HepG2 (cell line): Measurements from ENCODE around the gene RUVBL2. TPM values are rescaled to one million over a fixed set of nuclear protein-coding genes. Genes with fewer than 3 reads are reported as not detected.

Experiments
- ATAC-seq: fragments of 200-7000 bp; cut with Tn5 transposase; 3 replicates; pipeline ENCODE4 v1.9.1; 2020; ENCODE audit warnings: mild to moderate bottlenecking, moderate library complexity
- BruUV-seq: library from RNA; stranded (reverse); fragments of 400-500 nt; replicated peaks from 2 replicates; lab custom pipeline; 2021; lab: Mats Ljungman, UMichigan
- CTCF ChIA-PET: fragments of 300-600 bp; formaldehyde crosslinking; extraction: SDS; loops from one replicate; lab custom pipeline; 2021; ENCODE audit warnings: low total read pairs, inconsistent platforms, low intra/inter-chr PET ratio; lab: Yijun Ruan, JAX
- POLR2A ChIA-PET: fragments of 350-600 bp; sonication (Branson Sonifier 250); formaldehyde crosslinking; loops from one replicate; lab custom pipeline; 2020; ENCODE audit warnings: antibody characterized with exemption, inconsistent platforms; lab: Yijun Ruan, JAX
- DNase-seq: peaks from one replicate; pipeline ENCODE4 v3.0.0-alpha.2; 2015; ENCODE audit warnings: low spot score
- FAIRE-seq: peaks from 3 replicates; lab custom pipeline; 2011; peaks lifted over from hg19 to GRCh38; lab: Jason Lieb, UNC
- H2AFZ ChIP-seq: one replicate; pipeline ENCODE4 v1.6.1; 2011; ENCODE audit warnings: low read length, inconsistent platforms
- H3K27ac ChIP-seq: fragments of 300-600 bp; 3 replicates; pipeline ENCODE4 v1.8.0; 2011; ENCODE audit warnings: mixed run types, mild to moderate bottlenecking, mixed read lengths, low read length, inconsistent platforms; ENCODE audit not compliant: insufficient read depth; ENCODE audit errors: extremely low read length
- H3K27me3 ChIP-seq, 2 experiments: fragments of 200-600 bp in 1 of 2; 2 replicates in 1 of 2; 3 replicates in 1 of 2; pipeline versions ENCODE4 v1.6.0 to v1.8.0; 2011; ENCODE audit warnings: low read length in 2 of 2, mild to moderate bottlenecking in 2 of 2, moderate library complexity in 2 of 2, inconsistent platforms in 1 of 2; ENCODE audit not compliant: insufficient read depth in 2 of 2, control insufficient read depth in 1 of 2
- H3K36me3 ChIP-seq, 2 experiments: fragments of 200-600 bp in 1 of 2; replicated peaks in 1 of 2; 2 replicates in 1 of 2; 3 replicates in 1 of 2; pipeline versions ENCODE4 v1.5.1 to v1.8.0; 2011; ENCODE audit warnings: low read length in 2 of 2, inconsistent platforms in 1 of 2; ENCODE audit not compliant: insufficient read depth in 2 of 2, control insufficient read depth in 1 of 2
- H3K4me1 ChIP-seq: 2 replicates; pipeline ENCODE4 v1.5.1; 2012; ENCODE audit warnings: low read length, inconsistent platforms; ENCODE audit not compliant: insufficient read depth
- H3K4me2 ChIP-seq: 2 replicates; pipeline ENCODE4 v1.6.0; 2011; ENCODE audit warnings: low read depth, low read length, inconsistent platforms
- H3K4me3 ChIP-seq, 3 experiments: fragments of 200-600 bp in 1 of 3; sonication (generic), shearing (Covaris generic) in 1 of 3; replicated peaks in 1 of 3; 2 replicates each; pipeline ENCODE4 v1.5.1; 2011 to 2016; ENCODE audit warnings: low read length in 3 of 3, inconsistent platforms in 2 of 3, low read depth in 2 of 3, mild to moderate bottlenecking in 2 of 3, control low read depth in 1 of 3, mixed read lengths in 1 of 3; ENCODE audit not compliant: insufficient read depth in 1 of 3
- H3K79me2 ChIP-seq: one replicate; pipeline ENCODE4 v1.6.1; 2011; ENCODE audit warnings: low read length, inconsistent platforms; ENCODE audit not compliant: insufficient read depth
- H3K9ac ChIP-seq: 2 replicates; pipeline ENCODE4 v1.6.0; 2011; ENCODE audit warnings: mild to moderate bottlenecking, low read depth, low read length, inconsistent platforms; ENCODE audit not compliant: insufficient read depth
- H3K9me3 ChIP-seq: 2 replicates; pipeline ENCODE4 v1.5.1; 2012; ENCODE audit warnings: mild to moderate bottlenecking, low read length
- H4K20me1 ChIP-seq: 2 replicates; pipeline ENCODE4 v1.6.0; 2011; ENCODE audit warnings: inconsistent platforms, mild to moderate bottlenecking, low read length, moderate library complexity; ENCODE audit not compliant: insufficient read depth
- DNMT3B ChIP-seq: conservative IDR thresholded peaks from 2 replicates; pipeline ENCODE4 v1.6.1; 2016; ENCODE audit warnings: missing biosample characterization, control low read depth
- GTF2F1 ChIP-seq: fragments of 150-350 bp; IDR thresholded peaks from 2 replicates; pipeline ENCODE4 v1.6.1; 2014; ENCODE audit warnings: low read length
- HHEX ChIP-seq: IDR thresholded peaks from 2 replicates; pipeline ENCODE4 v1.6.1; 2016; ENCODE audit warnings: control low read depth
- JUND ChIP-seq: sonication (generic); formaldehyde crosslinking; IDR thresholded peaks from 2 replicates; pipeline ENCODE4 v1.8.0; 2022; ENCODE audit warnings: mild to moderate bottlenecking, missing genetic modification reagents
- MAFF ChIP-seq: IDR thresholded peaks from 2 replicates; pipeline ENCODE4 v1.6.1; 2011; ENCODE audit warnings: low read depth, low read length, improper control_type of control experiment
- RBM22 ChIP-seq: fragments of 200-400 bp; formaldehyde crosslinking; optimal IDR thresholded peaks from 2 replicates; pipeline ENCODE3; 2017; ENCODE audit warnings: mild to moderate bottlenecking, low read length, moderate library complexity
- RORA ChIP-seq: sonication (generic); formaldehyde crosslinking; IDR thresholded peaks from 2 replicates; pipeline ENCODE4 v1.5.0; 2020; ENCODE audit warnings: mild to moderate bottlenecking, missing genetic modification reagents, moderate library complexity
- SETDB1 ChIP-seq: sonication (generic); formaldehyde crosslinking; IDR thresholded peaks from 2 replicates; pipeline ENCODE4 v1.5.1; 2020; ENCODE audit warnings: missing genetic modification reagents, mild to moderate bottlenecking, borderline replicate concordance
- SRSF1 ChIP-seq: fragments of 200-400 bp; formaldehyde crosslinking; optimal IDR thresholded peaks from 2 replicates; pipeline ENCODE3; 2017; ENCODE audit warnings: mild to moderate bottlenecking, low read depth, low read length, moderate library complexity
- TOE1 ChIP-seq: sonication (generic); formaldehyde crosslinking; IDR thresholded peaks from 2 replicates; pipeline ENCODE4 v1.4.0; 2020; ENCODE audit warnings: mild to moderate bottlenecking, missing genetic modification reagents
- ZNF546 ChIP-seq: sonication (generic); formaldehyde crosslinking; conservative IDR thresholded peaks from 2 replicates; pipeline ENCODE4 v1.8.1; 2023; ENCODE audit warnings: mild to moderate bottlenecking, missing genetic modification reagents
- WGBS: methylation state at CpG from one replicate; pipeline ENCODE4 v1.1.6; 2017; ENCODE audit warnings: low lambda C conversion rate; 5-methylcytosine and 5-hydroxymethylcytosine counted together
- in situ Hi-C: cut with HindIII; loops from 2 replicates; pipeline ENCODE4 v1.10.0; 2017; ENCODE audit warnings: low pct_unique_long_range_greater_than_20kb; ENCODE audit not compliant: extremely low pct_ligation_motif_present
- intact Hi-C: fragments of 100-400 bp; cut with micrococcal nuclease; formaldehyde crosslinking; loops from one replicate; pipeline ENCODE4 v1.10.0; 2022; ENCODE audit not compliant: unreplicated experiment
- polyA plus RNA-seq, 8 experiments: library from polyadenylated mRNA; depleted of rRNA in 3 of 8; stranded (reverse) in 7 of 8; unstranded in 1 of 8; fragments of >200 nt; fragmentation: Illumina TruSeq in 4 of 8; extraction: Trizol in 4 of 8; gene quantifications; 2 replicates each; pipeline versions ENCODE4 v1.2.1 to v1.2.3, GENCODE V29; 2011 to 2016; ENCODE audit warnings: low read depth in 4 of 8, missing spikeins in 1 of 8, mixed read lengths in 1 of 8; ENCODE audit not compliant: insufficient read depth in 1 of 8
- total RNA-seq, 5 experiments: library from RNA; depleted of rRNA; stranded (reverse); fragments of >200 nt; fragmentation: Illumina TruSeq; extraction: Trizol; gene quantifications; 2 replicates each; pipeline ENCODE4 v1.2.3, GENCODE V29; 2016; ENCODE audit warnings: low read depth in 1 of 5
- TF ChIP-seq, protein P1 (sequence below): sonication (generic); formaldehyde crosslinking; IDR thresholded peaks from 2 replicates; pipeline ENCODE4 v1.9.0; 2022; ENCODE audit warnings: missing genetic modification reagents, mild to moderate bottlenecking, borderline replicate concordance
- TF ChIP-seq, protein P2 (sequence below): sonication (generic); formaldehyde crosslinking; IDR thresholded peaks from 2 replicates; pipeline ENCODE4 v1.8.0; 2022; ENCODE audit warnings: low read depth, missing genetic modification reagents
- TF ChIP-seq, protein P3 (sequence below): sonication (generic); formaldehyde crosslinking; IDR thresholded peaks from 2 replicates; pipeline ENCODE4 v1.9.0; 2022; ENCODE audit warnings: low read depth, missing genetic modification reagents

RUVBL2 gene
- total and polyA plus RNA-seq, 2 of the 13 experiments (the other 11 are each of a cell fraction or from before 2014, with no cell fraction given): 120 to 122 TPM

DNA sequence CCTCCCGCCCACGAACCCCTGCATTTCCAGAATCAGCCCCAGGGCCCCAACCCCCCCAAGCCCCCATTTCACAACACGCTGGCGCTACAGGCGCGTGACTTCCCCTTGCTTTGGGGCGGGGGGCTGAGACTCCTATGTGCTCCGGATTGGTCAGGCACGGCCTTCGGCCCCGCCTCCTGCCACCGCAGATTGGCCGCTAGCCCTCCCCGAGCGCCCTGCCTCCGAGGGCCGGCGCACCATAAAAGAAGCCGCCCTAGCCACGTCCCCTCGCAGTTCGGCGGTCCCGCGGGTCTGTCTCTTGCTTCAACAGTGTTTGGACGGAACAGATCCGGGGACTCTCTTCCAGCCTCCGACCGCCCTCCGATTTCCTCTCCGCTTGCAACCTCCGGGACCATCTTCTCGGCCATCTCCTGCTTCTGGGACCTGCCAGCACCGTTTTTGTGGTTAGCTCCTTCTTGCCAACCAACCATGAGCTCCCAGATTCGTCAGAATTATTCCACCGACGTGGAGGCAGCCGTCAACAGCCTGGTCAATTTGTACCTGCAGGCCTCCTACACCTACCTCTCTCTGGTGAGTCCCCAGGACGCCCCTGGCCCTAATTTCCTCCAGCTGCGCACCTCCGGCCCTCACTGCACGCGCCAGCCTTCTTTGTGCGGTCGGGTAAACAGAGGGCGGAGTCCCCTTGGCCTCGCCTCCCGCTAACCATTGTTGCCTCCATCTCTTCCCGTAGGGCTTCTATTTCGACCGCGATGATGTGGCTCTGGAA lies 28.5 kb upstream of the RUVBL2 start, which contains the start of gene FTL:
Gene FTL, plus strand, starts transcription at position 270 of the 766 bp plus-strand sequence. Its CDS starts 199 bp downstream, at position 469.
- under 1% methylated on average over 34 of the region's 52 CpGs for WGBS
- no peak for TF ChIP-seq HHEX
- peak; percentile 28; the same call in 1 of the 2 replicates for TF ChIP-seq JUND (CRISPR knock-in tag)
- peak; percentile 85 for TF ChIP-seq SRSF1
- TF ChIP-seq ZNF546 (CRISPR knock-in tag): peak; percentile 41; the same call in 1 of the 2 replicates
- TF ChIP-seq RORA (CRISPR knock-in tag): no peak
- peak; percentile 93 for TF ChIP-seq GTF2F1
- TF ChIP-seq, protein P1, sequence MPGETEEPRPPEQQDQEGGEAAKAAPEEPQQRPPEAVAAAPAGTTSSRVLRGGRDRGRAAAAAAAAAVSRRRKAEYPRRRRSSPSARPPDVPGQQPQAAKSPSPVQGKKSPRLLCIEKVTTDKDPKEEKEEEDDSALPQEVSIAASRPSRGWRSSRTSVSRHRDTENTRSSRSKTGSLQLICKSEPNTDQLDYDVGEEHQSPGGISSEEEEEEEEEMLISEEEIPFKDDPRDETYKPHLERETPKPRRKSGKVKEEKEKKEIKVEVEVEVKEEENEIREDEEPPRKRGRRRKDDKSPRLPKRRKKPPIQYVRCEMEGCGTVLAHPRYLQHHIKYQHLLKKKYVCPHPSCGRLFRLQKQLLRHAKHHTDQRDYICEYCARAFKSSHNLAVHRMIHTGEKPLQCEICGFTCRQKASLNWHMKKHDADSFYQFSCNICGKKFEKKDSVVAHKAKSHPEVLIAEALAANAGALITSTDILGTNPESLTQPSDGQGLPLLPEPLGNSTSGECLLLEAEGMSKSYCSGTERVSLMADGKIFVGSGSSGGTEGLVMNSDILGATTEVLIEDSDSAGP (CRISPR knock-in tag): peak; percentile 83
- TF ChIP-seq MAFF: no peak; the same call in 1 of the 2 replicates
- peak; percentile 91 for TF ChIP-seq DNMT3B
- TF ChIP-seq SETDB1 (CRISPR knock-in tag): no peak
- peak; percentile 96 for TF ChIP-seq RBM22
- TF ChIP-seq TOE1: peak; percentile 95
- TF ChIP-seq, protein P2, sequence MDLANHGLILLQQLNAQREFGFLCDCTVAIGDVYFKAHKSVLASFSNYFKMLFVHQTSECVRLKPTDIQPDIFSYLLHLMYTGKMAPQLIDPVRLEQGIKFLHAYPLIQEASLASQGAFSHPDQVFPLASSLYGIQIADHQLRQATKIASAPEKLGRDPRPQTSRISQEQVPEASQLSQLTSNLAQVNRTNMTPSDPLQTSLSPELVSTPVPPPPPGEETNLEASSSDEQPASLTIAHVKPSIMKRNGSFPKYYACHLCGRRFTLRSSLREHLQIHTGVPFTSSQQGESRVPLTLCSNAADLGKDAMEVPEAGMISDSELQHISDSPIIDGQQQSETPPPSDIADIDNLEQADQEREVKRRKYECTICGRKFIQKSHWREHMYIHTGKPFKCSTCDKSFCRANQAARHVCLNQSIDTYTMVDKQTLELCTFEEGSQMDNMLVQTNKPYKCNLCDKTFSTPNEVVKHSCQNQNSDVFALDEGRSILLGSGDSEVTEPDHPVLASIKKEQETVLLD (CRISPR knock-in tag): peak; percentile 34
- TF ChIP-seq, protein P3, sequence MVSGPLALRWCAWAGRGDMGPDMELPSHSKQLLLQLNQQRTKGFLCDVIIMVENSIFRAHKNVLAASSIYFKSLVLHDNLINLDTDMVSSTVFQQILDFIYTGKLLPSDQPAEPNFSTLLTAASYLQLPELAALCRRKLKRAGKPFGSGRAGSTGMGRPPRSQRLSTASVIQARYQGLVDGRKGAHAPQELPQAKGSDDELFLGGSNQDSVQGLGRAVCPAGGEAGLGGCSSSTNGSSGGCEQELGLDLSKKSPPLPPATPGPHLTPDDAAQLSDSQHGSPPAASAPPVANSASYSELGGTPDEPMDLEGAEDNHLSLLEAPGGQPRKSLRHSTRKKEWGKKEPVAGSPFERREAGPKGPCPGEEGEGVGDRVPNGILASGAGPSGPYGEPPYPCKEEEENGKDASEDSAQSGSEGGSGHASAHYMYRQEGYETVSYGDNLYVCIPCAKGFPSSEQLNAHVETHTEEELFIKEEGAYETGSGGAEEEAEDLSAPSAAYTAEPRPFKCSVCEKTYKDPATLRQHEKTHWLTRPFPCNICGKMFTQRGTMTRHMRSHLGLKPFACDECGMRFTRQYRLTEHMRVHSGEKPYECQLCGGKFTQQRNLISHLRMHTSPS (CRISPR knock-in tag): no peak

More for the DNA sequence above, 28.5 kb upstream of the RUVBL2 start, which contains the start of gene FTL:
- peaks cover 25% of the 10 kb centered on the region for H3K79me2 ChIP-seq
- intact Hi-C loops (loop anchor here (10.0 kb wide), 2 partner anchors 90 to 180 kb away; partner anchors contain the start of gene PPP1R15A), in situ Hi-C loops (no loop called here)
- POLR2A ChIA-PET: interaction anchor here (1.2 to 5.6 kb wide), 7 partner anchors 10 to 97 kb away, joined by 3 to 153 read pairs (median 26); partner anchors contain the start of genes BAX, GYS1, NUCB1 and PLEKHA4
- peak within 1 kb of the TSS; percentile 97 for H3K4me2 ChIP-seq
- H3K9ac ChIP-seq: peak within 1 kb of the TSS; percentile 98
- CTCF ChIA-PET: no interaction called here
- peaks cover 3 to 19% of the 10 kb centered on the region in 2 experiments for H3K36me3 ChIP-seq
- ATAC-seq (peak; percentile 17), DNase-seq (peak; percentile 95), FAIRE-seq (peak; percentile 58)
- H3K4me1 ChIP-seq: peaks cover 49% of the 10 kb centered on the region
- H2AFZ ChIP-seq: no peak within 1 kb of the TSS
- H3K4me3 ChIP-seq: peak within 1 kb of the TSS; percentile 80 to 99 (median 89)
- no TSS peak for BruUV-seq
- no peaks in the 10 kb centered on the region; a peak in 1 of 5 replicates for H3K27me3 ChIP-seq
- H3K9me3 ChIP-seq: no peaks in the 10 kb centered on the region
- peaks cover 33% of the 10 kb centered on the region for H4K20me1 ChIP-seq
- H3K27ac ChIP-seq: peak within 1 kb of the TSS; percentile 100
